ENCODE data around the gene EPB41L4B.

- TF ChIP-seq CTCF (IDR thresholded peaks at IDR 0.05; ENCODE audit: low read depth, low read length) (no peak), EZH2phosphoT487 (IDR thresholded peaks at IDR 0.05; ENCODE audit: low read depth) (no peak)
Measured at GRCh38 chr9:109242014-109242413, 78.8 kb downstream of the EPB41L4B start.
